Measurements from ENCODE around the gene TAB2. TPM values are rescaled to one million over a fixed set of nuclear protein-coding genes. Genes with fewer than 3 reads are reported as not detected.

The TAB2 gene
- total RNA-seq, 4 donors from 2014 or later = 63.7 to 73.5 (median 69.2) TPM

GRCh38 chr6:149331043-149331807, 13.7 kb downstream of the TAB2 start:
- H3K9me3 ChIP-seq = no peaks in the 10 kb centered on the region
- no peaks in the 10 kb centered on the region for H3K27me3 ChIP-seq
- no peak for ATAC-seq
- in situ Hi-C loops (cut with MboI; ENCODE audit: low sequenced_read_pairs in 4 of 4) (no loop called here), intact Hi-C loops (cut with DNase I; ENCODE audit: low total_unique reads) (no loop called here)
- peak overlapping the region in 2 of 4 donors; percentile 25 to 39 for H3K27ac ChIP-seq
- TF ChIP-seq CTCF (IDR thresholded peaks at IDR 0.05 in 4 of 5, conservative IDR thresholded peaks at IDR 0.05 in 1 of 5) (no peak), POLR2A (IDR thresholded peaks at IDR 0.05) (no peak)
- no peak for DNase-seq
- peaks cover 84 to 90% of the 10 kb centered on the region in 2 donors for H3K4me1 ChIP-seq
- no peaks in the 10 kb centered on the region for H3K36me3 ChIP-seq
- no peak overlapping the region for H3K4me3 ChIP-seq

GRCh38 chr6:149331871-149332270, 14.4 kb downstream of the TAB2 start:
- H3K36me3 ChIP-seq = no peaks in the 10 kb centered on the region
- DNase-seq (no peak), ATAC-seq (no peak)
- no peak overlapping the region for H3K4me3 ChIP-seq
- TF ChIP-seq CTCF (IDR thresholded peaks at IDR 0.05 in 4 of 5, conservative IDR thresholded peaks at IDR 0.05 in 1 of 5) = no peak
- TF ChIP-seq POLR2A (IDR thresholded peaks at IDR 0.05) = no peak
- H3K9me3 ChIP-seq = no peaks in the 10 kb centered on the region
- intact Hi-C loops (cut with DNase I; ENCODE audit: low total_unique reads) (no loop called here), in situ Hi-C loops (cut with MboI; ENCODE audit: low sequenced_read_pairs in 4 of 4) (no loop called here)
- H3K4me1 ChIP-seq = peaks cover 88 to 93% of the 10 kb centered on the region in 2 donors
- peak overlapping the region; percentile 25 to 57 (median 35) for H3K27ac ChIP-seq
- H3K27me3 ChIP-seq = no peaks in the 10 kb centered on the region

GRCh38 chr6:149332602-149333265, 15.2 kb downstream of the TAB2 start:
- no peaks in the 10 kb centered on the region for H3K27me3 ChIP-seq
- intact Hi-C loops (cut with DNase I; ENCODE audit: low total_unique reads) (no loop called here), in situ Hi-C loops (cut with MboI; ENCODE audit: low sequenced_read_pairs in 4 of 4) (no loop called here)
- no peaks in the 10 kb centered on the region for H3K36me3 ChIP-seq
- peak overlapping the region; percentile 25 to 57 (median 35) for H3K27ac ChIP-seq
- H3K4me3 ChIP-seq = no peak overlapping the region
- TF ChIP-seq POLR2A (IDR thresholded peaks at IDR 0.05) (no peak), CTCF (IDR thresholded peaks at IDR 0.05 in 4 of 5, conservative IDR thresholded peaks at IDR 0.05 in 1 of 5) (no peak)
- DNase-seq (no peak), ATAC-seq (no peak)
- H3K4me1 ChIP-seq = peaks cover 89 to 95% of the 10 kb centered on the region in 2 donors
- H3K9me3 ChIP-seq = no peaks in the 10 kb centered on the region

GRCh38 chr6:149333266-149333620, 15.7 kb downstream of the TAB2 start:
- DNase-seq (no peak), ATAC-seq (no peak)
- in situ Hi-C loops (cut with MboI; ENCODE audit: low sequenced_read_pairs in 4 of 4) (no loop called here), intact Hi-C loops (cut with DNase I; ENCODE audit: low total_unique reads) (no loop called here)
- H3K27ac ChIP-seq = peak overlapping the region; percentile 25 to 57 (median 35)
- TF ChIP-seq CTCF (IDR thresholded peaks at IDR 0.05 in 4 of 5, conservative IDR thresholded peaks at IDR 0.05 in 1 of 5) (no peak), POLR2A (IDR thresholded peaks at IDR 0.05) (no peak)
- H3K27me3 ChIP-seq = no peaks in the 10 kb centered on the region
- H3K4me1 ChIP-seq = peaks cover 92 to 96% of the 10 kb centered on the region in 2 donors
- no peaks in the 10 kb centered on the region for H3K36me3 ChIP-seq
- no peak overlapping the region for H3K4me3 ChIP-seq
- no peaks in the 10 kb centered on the region for H3K9me3 ChIP-seq
